ENCODE data around the gene ASCL5. TPM values are rescaled to one million over a fixed set of nuclear protein-coding genes. Genes with fewer than 3 reads are reported as not detected.

The ASCL5 gene
- total RNA-seq, 4 donors from 2014 or later: not detected

GRCh38 chr1:201126463-201126831 lies 537 bp downstream of the ASCL5 start:
- Histone ChIP-seq H3K4me1 (peaks cover 0 to 12% (median 11%) of the 10 kb centered on the region in 4 donors), H3K27me3 (peaks cover 0 to 23% (median 0%) of the 10 kb centered on the region in 4 donors), H3K9me3 (no peaks in the 10 kb centered on the region), H3K36me3 (no peaks in the 10 kb centered on the region), H3K27ac (replicated peaks in 1 of 4) (no peak overlapping the region), H3K4me3 (no peak overlapping the region)
- TF ChIP-seq POLR2AphosphoS5 (IDR thresholded peaks at IDR 0.05): no peak
- no peak for TF ChIP-seq CTCF (IDR thresholded peaks at IDR 0.05)
- TF ChIP-seq POLR2A (IDR thresholded peaks at IDR 0.05; ENCODE audit: low read depth): no peak
- TF ChIP-seq EP300 (IDR thresholded peaks at IDR 0.05): no peak
- WGBS: 82% methylated on average over 1 of the region's 3 CpGs
- intact Hi-C loops (cut with DNase I): no loop called here
- no peak for DNase-seq (ENCODE audit: extremely low spot score)

- Histone ChIP-seq H3K4me1 (peaks cover 0 to 12% (median 11%) of the 10 kb centered on the region in 4 donors), H3K27ac (replicated peaks in 1 of 4) (no peak overlapping the region), H3K9me3 (no peaks in the 10 kb centered on the region), H3K4me3 (no peak overlapping the region), H3K27me3 (peaks cover 0 to 26% (median 0%) of the 10 kb centered on the region in 4 donors), H3K36me3 (no peaks in the 10 kb centered on the region)
- DNase-seq (ENCODE audit: extremely low spot score): no peak
- intact Hi-C loops (cut with DNase I): no loop called here
- TF ChIP-seq POLR2A (IDR thresholded peaks at IDR 0.05; ENCODE audit: low read depth) (no peak), CTCF (IDR thresholded peaks at IDR 0.05) (no peak), POLR2AphosphoS5 (IDR thresholded peaks at IDR 0.05) (no peak), EP300 (IDR thresholded peaks at IDR 0.05) (no peak)
- WGBS: 43% methylated on average over 7 of the region's 7 CpGs
Observed at GRCh38 chr1:201125800-201126199, 1.2 kb downstream of the ASCL5 start.

- intact Hi-C loops (cut with DNase I): no loop called here
- H3K27ac ChIP-seq (replicated peaks in 1 of 4): no peak overlapping the region
Observed at GRCh38 chr1:201125019-201125418, 2.0 kb downstream of the ASCL5 start.

GRCh38 chr1:201123866-201124265 lies 3.1 kb downstream of the ASCL5 start:
- intact Hi-C loops (cut with DNase I): no loop called here
- no peak overlapping the region for H3K4me3 ChIP-seq
- no peak for DNase-seq (ENCODE audit: extremely low spot score)

More at GRCh38 chr1:201125019-201125418, 2.0 kb downstream of the ASCL5 start:
- Histone ChIP-seq H3K4me1 (peaks cover 0 to 12% (median 11%) of the 10 kb centered on the region in 4 donors), H3K36me3 (no peaks in the 10 kb centered on the region), H3K4me3 (no peak overlapping the region), H3K27me3 (peaks cover 0 to 34% (median 0%) of the 10 kb centered on the region in 4 donors), H3K9me3 (no peaks in the 10 kb centered on the region)
- 82% methylated on average over 7 of the region's 9 CpGs for WGBS
- DNase-seq (ENCODE audit: extremely low spot score): no peak
- TF ChIP-seq CTCF (IDR thresholded peaks at IDR 0.05): no peak
- TF ChIP-seq POLR2A (IDR thresholded peaks at IDR 0.05; ENCODE audit: low read depth): no peak
- TF ChIP-seq POLR2AphosphoS5 (IDR thresholded peaks at IDR 0.05): no peak
- no peak for TF ChIP-seq EP300 (IDR thresholded peaks at IDR 0.05)

More at GRCh38 chr1:201123866-201124265, 3.1 kb downstream of the ASCL5 start:
- TF ChIP-seq EP300 (IDR thresholded peaks at IDR 0.05) (no peak), POLR2AphosphoS5 (IDR thresholded peaks at IDR 0.05) (no peak), POLR2A (IDR thresholded peaks at IDR 0.05; ENCODE audit: low read depth) (no peak), CTCF (IDR thresholded peaks at IDR 0.05) (no peak)
- WGBS: 100% methylated on average over 1 of the region's 1 CpG
- Histone ChIP-seq H3K27ac (replicated peaks in 1 of 4) (no peak overlapping the region), H3K9me3 (no peaks in the 10 kb centered on the region), H3K36me3 (no peaks in the 10 kb centered on the region), H3K27me3 (peaks cover 0 to 39% (median 0%) of the 10 kb centered on the region in 4 donors), H3K4me1 (peaks cover 0 to 18% (median 16%) of the 10 kb centered on the region in 4 donors)

Data from esophagus muscularis mucosa (tissue), 4 donors.